Fibroblast of the aortic adventitia (primary cell): ENCODE results near the gene KRT37. TPM values are rescaled to one million over a fixed set of nuclear protein-coding genes. Genes with fewer than 3 reads are reported as not detected.
"Not testable (repeated sequence)": the region's sequence is repeated elsewhere in the genome, so short reads cannot be mapped to it uniquely, and the experiment has no call there.

ENCODE experiments used
- DNase-seq: peaks from one replicate; pipeline ENCODE4 v3.0.0-alpha.2; 2010; ENCODE audit warnings: low read depth
- H3K4me3 ChIP-seq: 2 replicates; pipeline ENCODE4 v1.5.1; 2011; ENCODE audit warnings: low read depth, mild to moderate bottlenecking, control low read depth, low read length, moderate library complexity
- total RNA-seq: library from RNA; depleted of rRNA; stranded (reverse); fragments of >200 nt; gene quantifications from 2 replicates; pipeline ENCODE4 v1.2.3, GENCODE V29; 2012; ENCODE audit warnings: low replicate concordance
- TF ChIP-seq, protein P1 (sequence below): IDR thresholded peaks from 2 replicates; pipeline ENCODE4 v1.5.1; 2011; ENCODE audit warnings: mild to moderate bottlenecking, low read length, control low read depth, inconsistent platforms; ENCODE audit not compliant: insufficient read depth

Gene KRT37
- total RNA-seq, 1 donor, result not detected

DNA sequence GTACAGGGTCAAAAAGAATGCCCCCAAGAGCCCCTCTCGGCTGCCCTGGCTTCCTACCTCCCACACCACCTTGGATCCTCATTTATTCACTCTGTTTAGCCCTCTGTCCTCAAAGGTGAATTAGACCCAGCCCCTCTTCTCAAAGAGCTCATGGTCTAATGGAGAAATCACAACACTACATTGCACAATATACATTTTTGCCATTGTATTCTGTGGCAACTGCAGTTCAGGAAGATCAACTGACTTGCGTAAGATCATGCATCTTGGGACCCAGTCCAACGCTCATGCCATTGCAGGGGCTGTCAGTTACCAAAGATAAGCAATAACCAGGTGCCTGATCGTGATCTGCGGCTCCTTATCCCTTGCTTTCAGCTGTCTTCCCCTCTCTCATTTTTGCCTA is 15.0 kb upstream of the KRT37 start:
- TF ChIP-seq, protein P1, sequence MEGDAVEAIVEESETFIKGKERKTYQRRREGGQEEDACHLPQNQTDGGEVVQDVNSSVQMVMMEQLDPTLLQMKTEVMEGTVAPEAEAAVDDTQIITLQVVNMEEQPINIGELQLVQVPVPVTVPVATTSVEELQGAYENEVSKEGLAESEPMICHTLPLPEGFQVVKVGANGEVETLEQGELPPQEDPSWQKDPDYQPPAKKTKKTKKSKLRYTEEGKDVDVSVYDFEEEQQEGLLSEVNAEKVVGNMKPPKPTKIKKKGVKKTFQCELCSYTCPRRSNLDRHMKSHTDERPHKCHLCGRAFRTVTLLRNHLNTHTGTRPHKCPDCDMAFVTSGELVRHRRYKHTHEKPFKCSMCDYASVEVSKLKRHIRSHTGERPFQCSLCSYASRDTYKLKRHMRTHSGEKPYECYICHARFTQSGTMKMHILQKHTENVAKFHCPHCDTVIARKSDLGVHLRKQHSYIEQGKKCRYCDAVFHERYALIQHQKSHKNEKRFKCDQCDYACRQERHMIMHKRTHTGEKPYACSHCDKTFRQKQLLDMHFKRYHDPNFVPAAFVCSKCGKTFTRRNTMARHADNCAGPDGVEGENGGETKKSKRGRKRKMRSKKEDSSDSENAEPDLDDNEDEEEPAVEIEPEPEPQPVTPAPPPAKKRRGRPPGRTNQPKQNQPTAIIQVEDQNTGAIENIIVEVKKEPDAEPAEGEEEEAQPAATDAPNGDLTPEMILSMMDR, result no peak
- DNase-seq, result no peak
- H3K4me3 ChIP-seq, result no peak overlapping the region

DNA sequence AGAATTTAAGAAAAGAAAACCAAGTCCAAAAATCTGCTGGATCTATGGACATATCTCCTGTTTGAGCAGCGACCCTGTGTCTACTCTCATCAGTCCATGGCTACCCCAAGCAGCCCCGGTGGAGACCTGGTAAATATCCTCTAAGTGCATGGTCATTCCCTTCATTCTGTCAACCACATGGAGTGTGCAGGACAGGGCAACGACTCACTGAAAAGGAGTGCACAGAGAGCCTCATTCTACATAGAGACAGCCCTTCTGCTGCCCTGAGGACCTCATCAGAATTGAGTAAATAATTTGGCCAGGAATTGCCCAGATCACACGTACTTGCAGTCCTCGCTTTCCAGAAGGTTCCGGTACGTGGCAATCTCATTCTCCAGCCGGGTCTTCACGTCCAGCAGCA is 13.4 kb upstream of the KRT37 start:
- H3K4me3 ChIP-seq, result no peak overlapping the region
- DNase-seq, result no peak
- TF ChIP-seq, protein P1, result no peak

DNA sequence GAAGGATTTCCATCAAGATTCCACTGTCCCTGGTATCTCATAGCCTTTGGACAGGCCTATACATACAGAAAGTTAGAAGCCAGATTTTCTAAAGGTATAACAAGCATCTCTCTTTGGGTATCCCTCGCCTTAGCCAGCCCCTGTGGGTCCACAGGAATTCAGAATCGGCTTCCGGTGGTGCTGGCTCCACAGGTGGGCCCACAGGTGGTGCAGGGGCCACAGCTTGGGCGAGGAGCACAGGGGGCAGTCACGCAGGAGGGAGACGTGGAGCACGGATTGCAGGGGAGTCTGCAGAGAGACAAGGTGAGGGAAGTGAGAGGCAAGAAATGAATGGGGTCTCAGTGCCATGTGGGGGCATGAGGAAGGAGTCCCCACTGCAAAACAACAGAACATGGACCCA is 12.9 kb upstream of the KRT37 start:
- DNase-seq, result no peak
- no peak overlapping the region for H3K4me3 ChIP-seq
- TF ChIP-seq, protein P1, result no peak

DNA sequence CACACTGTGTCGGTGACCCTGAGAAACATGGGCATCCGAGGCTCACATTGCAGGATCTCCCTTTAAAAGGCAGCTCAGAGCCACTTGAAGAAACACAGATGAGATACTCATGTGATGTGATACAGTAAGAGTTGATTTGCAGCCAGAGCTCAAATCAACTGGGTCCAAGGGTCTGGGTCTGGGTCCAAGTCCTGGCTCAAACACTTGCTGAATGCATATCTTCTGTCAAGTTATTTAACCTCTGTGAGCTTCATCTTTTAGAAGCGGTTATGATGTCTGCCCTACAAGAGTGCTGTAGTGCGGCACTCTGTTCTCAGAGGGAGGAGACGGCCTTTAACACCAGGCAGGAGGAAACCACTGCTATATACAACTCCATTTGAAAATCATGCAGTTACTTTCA is 10.0 kb upstream of the KRT37 start:
- no peak for DNase-seq
- TF ChIP-seq, protein P1, result no peak

DNA sequence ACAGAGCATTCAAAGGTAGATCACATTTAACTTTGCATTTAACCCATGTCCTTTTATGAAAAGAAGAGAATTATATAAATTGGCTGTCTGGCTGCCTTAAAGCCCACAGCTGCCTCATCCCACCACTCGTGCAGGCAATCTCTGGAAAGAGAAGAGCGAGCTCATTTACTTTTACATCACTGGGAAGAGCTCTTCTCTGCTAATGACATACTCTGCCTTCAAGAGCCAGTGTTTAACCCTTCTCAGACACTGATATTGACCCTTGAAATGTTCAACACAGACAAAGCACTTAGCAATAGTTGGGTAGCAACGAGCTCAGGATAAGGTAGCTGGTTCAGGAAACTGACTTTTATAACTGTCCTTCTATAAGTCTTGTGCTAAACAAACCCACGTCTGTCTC is 9.6 kb upstream of the KRT37 start:
- no peak for DNase-seq
- H3K4me3 ChIP-seq, result no peak overlapping the region
- TF ChIP-seq, protein P1, result no peak

More for the DNA sequence above, 10.0 kb upstream of the KRT37 start:
- no peak overlapping the region for H3K4me3 ChIP-seq

DNA sequence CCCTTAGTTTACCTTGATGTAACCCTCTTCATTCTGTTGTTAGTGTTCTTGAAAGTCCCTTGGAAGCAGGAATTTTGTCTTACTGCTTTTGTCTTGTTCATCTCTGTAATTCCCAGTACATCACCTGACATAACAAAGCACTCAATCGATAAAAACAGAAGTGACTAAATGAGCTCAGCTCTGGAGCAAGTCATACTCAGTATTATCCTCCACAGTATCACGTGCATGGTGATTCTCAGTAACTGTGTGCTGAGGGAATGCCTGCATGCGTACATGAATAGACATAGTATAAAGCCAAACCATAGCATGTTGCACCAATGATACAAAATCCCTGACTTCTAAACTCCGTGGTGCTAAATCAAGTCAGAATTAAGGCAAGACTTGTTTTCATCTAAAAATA is 9.2 kb upstream of the KRT37 start:
- no peak overlapping the region for H3K4me3 ChIP-seq
- TF ChIP-seq, protein P1, result no peak
- DNase-seq, result no peak

DNA sequence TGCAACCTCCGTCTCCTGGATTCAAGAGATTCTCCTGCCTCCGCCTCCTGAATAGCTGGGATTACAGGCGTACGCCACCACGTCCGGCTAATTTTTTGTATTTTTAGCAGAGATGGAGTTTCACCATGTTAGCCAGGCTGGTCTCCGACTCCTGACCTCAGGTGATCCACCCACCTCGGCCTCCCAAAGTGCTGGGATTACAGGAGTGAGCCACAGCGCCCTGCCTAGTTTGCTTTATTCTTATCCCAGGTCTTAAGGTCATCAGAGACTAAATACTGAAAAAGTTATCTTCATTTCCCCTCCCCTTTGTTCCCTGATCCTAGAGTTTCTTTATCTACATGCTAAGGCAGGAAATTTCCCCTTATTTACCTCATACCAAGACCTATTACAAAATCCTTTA is 6.0 kb upstream of the KRT37 start:
- not testable (repeated sequence) for DNase-seq, H3K4me3 ChIP-seq

DNA sequence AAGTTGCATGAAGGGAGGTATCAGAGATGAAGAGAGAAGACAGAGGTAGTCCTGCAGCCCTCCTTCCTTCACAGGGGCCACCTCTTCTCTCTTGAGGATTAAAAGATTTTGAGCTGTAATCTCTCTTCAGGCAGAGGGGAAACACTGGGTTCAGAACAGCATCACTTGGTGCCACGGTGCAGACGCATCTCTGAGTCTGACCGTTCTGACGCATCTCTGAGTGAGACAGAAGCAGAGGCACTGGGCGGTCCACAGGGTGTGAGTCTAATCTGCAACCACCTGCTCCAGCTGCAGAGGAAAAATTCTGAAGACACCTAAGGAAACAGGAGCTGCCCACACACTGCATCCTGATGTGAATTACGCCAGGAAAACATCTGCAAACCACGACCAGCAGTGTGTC is 5.3 kb upstream of the KRT37 start:
- TF ChIP-seq, protein P1, result no peak
- DNase-seq, result no peak
- H3K4me3 ChIP-seq, result no peak overlapping the region
